D721Med (cell line): ENCODE results near the gene ABCC11.

ENCODE experiments used
- DNase-seq: peaks from one replicate; pipeline ENCODE4 v3.0.0; 2011; ENCODE audit warnings: low spot score; ENCODE audit not compliant: insufficient read length
- FAIRE-seq: peaks from 2 replicates; lab custom pipeline; 2011; peaks lifted over from hg19 to GRCh38; lab: Jason Lieb, UNC
- TF ChIP-seq, protein P1 (sequence below): IDR thresholded peaks from 2 replicates; pipeline ENCODE4 v1.5.1; 2012; ENCODE audit warnings: mild to moderate bottlenecking, control low read depth; ENCODE audit not compliant: insufficient read depth; ENCODE audit errors: missing control alignments

ABCC11 gene

DNA sequence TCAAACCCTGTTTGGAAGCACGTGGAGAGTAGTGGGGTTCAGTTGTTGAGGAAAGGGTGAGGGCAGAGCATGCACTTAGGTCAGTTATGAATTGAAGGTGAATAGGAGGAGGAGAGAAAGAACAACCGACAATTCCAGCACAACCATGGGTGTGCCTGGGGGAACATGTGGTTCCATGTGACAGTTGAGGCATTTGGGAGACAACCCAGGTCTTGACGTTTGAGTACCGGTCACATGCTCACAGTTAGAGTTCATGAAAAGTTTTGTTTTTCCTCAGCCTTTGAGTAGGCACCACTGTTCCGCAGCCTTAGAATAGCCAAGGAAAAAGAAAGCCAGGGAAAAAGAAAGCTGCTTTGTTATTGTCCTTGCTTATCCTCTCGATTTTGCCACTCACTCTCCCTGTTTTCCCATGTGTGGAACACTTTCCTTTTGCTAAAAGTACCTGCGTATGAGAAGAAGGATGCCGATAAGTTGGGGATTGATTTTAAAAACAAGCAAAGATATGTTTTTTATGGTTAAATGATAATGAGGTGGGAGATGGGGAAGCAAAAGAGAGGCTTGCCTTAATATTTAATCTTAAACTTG, 25.6 kb upstream of the ABCC11 start:
- no peak for FAIRE-seq
- DNase-seq, result no peak
- TF ChIP-seq, protein P1, sequence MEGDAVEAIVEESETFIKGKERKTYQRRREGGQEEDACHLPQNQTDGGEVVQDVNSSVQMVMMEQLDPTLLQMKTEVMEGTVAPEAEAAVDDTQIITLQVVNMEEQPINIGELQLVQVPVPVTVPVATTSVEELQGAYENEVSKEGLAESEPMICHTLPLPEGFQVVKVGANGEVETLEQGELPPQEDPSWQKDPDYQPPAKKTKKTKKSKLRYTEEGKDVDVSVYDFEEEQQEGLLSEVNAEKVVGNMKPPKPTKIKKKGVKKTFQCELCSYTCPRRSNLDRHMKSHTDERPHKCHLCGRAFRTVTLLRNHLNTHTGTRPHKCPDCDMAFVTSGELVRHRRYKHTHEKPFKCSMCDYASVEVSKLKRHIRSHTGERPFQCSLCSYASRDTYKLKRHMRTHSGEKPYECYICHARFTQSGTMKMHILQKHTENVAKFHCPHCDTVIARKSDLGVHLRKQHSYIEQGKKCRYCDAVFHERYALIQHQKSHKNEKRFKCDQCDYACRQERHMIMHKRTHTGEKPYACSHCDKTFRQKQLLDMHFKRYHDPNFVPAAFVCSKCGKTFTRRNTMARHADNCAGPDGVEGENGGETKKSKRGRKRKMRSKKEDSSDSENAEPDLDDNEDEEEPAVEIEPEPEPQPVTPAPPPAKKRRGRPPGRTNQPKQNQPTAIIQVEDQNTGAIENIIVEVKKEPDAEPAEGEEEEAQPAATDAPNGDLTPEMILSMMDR, result no peak

DNA sequence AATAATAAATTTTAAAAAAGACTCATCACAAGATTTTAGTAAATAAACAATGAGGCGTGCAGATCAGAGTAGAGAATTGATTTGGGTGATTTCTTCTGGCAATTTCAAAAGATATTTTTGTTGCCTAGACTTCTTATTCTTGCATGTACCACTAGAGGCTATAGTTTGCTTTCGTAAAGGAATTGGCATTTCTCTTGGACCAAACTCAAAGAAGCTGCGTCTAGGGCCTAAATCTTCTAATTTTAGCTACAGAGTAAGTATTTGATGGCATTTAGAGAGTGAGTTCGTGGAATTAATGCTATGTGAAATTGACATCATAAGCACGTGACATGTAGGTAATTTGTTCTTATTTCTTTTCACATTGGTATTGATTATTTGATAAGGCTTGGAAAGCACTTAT, 24.4 kb upstream of the ABCC11 start:
- FAIRE-seq (no peak), DNase-seq (no peak)
- TF ChIP-seq, protein P1, result no peak

DNA sequence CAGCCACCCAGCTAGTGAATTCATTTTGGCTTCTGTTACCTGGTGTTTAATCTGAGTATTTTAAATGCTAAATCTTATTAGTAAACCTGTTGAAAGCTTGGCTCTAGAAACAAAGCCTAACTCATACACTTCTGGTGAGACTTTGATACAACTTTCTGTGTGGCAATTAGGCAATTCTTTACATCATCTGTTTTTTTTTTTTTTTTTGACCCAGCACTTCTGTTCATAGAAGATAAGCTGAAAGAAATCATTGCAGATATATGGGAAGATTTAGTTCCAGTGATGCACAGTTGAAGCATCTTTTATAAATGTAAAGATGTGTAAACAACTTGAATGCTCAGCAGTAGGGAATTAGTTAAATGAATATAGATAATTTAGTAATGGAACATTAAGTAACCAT, 21.7 kb upstream of the ABCC11 start:
- TF ChIP-seq, protein P1, result no peak
- FAIRE-seq (no peak), DNase-seq (no peak)

- FAIRE-seq (no peak), DNase-seq (no peak)
- TF ChIP-seq, protein P1, result no peak
These were observed 15.3 kb upstream of the ABCC11 start for GRCh38 chr16:48262631-48263030.

GRCh38 chr16:48261569-48261968, 14.2 kb upstream of the ABCC11 start:
- TF ChIP-seq, protein P1, result no peak
- FAIRE-seq, result no peak
- DNase-seq, result no peak

DNA sequence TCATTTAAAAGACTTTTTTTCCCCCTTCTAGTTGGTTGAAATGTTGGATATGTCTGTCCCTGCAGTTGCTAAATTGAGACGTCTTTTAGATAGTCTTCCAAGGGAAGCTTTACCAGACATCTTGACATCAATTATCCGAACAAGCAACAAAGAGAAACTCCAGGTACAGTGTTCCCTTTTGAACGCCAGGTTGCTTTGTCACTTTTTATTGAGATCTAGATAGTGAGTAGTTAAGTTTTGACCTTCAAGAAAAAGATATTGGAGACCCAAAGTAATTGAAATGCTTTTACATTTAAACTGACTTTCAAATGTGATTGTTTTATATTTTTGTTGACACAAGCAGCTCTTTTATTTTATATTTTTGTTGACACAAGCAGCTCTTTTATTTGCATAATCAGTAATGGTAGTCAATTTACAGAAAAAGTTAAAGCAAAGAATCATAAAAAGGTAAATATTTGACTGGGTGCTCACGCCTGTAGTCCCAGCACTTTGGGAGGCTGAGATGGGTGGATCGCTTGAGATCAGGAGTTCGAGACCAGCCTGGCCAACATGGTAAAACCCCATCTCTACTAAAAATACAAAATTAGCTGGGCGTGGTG, 9.3 kb upstream of the ABCC11 start:
- FAIRE-seq, result no peak
- TF ChIP-seq, protein P1, result no peak

GRCh38 chr16:48252013-48252412, 4.7 kb upstream of the ABCC11 start:
- FAIRE-seq (no peak), DNase-seq (no peak)
- TF ChIP-seq, protein P1, result no peak

More for the DNA sequence above, 9.3 kb upstream of the ABCC11 start:
- no peak for DNase-seq
